ENCODE measurements around the gene AIFM2. TPM values are rescaled to one million over a fixed set of nuclear protein-coding genes. Genes with fewer than 3 reads are reported as not detected.
A peak's percentile ranks its signal among the peaks of the same experiment; 100 is the strongest.
"Not testable (repeated sequence)": the region's sequence is repeated elsewhere in the genome, so short reads cannot be mapped to it uniquely, and the experiment has no call there.

AIFM2 gene
- polyA plus RNA-seq, 1 donor: 3.5 TPM

- DNase-seq: no peak
These were observed 11.2 kb downstream of the AIFM2 start for GRCh38 chr10:70121281-70121949.

DNA sequence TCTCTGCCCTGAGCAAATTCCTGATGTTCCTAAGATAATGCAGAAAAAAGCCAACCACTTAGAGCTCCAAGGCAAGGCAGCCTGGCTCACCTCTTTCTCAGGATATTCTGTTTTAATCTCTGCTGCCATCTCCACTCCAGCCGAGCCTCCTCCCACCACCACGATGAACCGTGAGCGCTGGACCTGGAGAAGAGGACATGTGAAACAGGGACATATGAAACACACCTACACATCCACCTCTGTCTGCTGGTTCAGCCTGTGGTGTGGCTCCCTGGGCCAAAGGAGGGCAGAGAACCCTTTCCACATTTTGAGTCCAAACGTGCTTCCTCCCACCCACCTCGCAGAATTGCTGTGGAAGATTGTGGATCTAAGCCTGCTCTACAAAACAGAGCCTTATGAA is 12.2 kb downstream of the AIFM2 start:
- no peak for DNase-seq

DNA sequence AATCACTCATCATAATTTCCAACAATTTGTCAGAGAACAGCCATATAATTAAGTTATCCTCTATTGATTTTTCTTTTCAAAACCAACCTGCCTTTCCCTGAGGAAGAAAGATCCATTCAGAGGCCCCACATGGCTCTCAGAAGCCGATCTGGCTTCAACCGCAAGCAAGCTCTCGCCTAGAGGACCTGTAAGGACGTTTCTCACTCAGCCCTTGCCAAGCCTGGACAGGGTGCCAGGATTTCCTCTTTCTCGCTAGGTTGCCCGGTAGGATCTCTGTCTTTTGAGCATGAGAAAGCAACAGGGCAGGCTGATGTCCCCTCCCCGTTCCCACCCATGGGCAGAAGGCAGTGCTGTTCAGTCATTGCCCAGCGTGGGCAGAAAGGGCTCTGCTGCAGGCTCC is 13.0 kb downstream of the AIFM2 start:
- DNase-seq: no peak

GRCh38 chr10:70119197-70119596 is 13.4 kb downstream of the AIFM2 start:
- no peak for DNase-seq

DNA sequence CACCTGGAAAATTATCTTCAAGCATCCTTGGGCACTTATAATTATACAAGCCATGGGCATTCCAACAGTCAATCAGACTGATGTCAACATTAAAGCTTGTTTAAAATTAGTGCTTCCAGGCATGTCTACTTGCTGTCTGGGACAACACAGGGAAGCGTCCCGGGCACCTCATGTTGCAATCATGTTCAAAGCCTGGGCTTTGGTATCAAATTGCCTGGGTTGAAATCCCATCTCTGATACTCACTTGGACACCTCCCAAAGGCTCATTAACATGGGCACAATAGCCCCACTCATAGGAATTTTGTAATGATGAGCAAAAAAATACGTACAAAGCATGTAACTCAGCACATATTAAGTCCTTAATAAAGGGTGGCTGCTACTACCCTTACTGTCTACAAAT is 14.4 kb downstream of the AIFM2 start:
- DNase-seq: no peak

DNA sequence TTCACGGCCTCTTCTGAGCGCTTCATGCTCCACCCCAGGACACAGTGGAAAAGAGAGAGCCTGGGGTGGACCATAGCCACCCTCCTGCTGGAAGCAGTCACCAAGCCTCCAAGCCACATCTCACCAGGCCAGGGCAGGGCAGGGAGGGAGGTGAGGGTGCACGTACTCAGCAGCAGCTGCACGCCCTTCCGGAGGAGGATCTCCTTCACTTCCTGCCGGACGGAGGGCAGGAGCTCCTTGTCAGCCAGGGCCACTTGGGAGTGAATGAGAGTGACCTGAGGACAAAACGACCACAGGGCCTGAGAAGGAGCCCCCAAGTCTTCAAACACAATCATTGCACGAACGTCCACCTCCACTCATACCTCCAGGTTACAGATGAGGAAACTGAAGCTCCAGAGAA is 15.0 kb downstream of the AIFM2 start:
- no peak for DNase-seq

- DNase-seq: peak; percentile 15
These were observed 16.5 kb downstream of the AIFM2 start for GRCh38 chr10:70115948-70116682.

GRCh38 chr10:70114902-70115301 is 17.7 kb downstream of the AIFM2 start:
- DNase-seq: no peak

- DNase-seq: no peak
These were observed 20.6 kb downstream of the AIFM2 start for GRCh38 chr10:70112071-70112470.

DNA sequence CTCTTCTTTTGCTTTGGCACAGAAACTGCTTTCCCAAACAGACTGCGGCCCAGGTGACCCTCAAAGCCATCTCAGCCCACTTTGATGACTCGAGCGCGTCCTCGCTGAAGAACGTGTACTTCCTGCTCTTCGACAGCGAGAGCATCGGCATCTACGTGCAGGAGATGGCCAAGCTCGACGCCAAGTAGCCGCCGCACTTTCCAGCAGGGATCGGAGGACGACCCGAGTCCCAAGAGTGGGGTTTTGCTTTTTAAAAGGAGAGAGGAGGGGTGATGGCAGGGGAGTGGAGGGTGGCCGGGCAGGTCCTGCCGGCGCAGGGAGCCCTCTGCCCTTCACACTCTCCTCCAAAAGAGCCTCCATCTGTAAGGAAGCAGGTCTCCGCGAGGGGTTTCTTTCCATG is 21.1 kb downstream of the AIFM2 start:
- DNase-seq: no peak

DNA sequence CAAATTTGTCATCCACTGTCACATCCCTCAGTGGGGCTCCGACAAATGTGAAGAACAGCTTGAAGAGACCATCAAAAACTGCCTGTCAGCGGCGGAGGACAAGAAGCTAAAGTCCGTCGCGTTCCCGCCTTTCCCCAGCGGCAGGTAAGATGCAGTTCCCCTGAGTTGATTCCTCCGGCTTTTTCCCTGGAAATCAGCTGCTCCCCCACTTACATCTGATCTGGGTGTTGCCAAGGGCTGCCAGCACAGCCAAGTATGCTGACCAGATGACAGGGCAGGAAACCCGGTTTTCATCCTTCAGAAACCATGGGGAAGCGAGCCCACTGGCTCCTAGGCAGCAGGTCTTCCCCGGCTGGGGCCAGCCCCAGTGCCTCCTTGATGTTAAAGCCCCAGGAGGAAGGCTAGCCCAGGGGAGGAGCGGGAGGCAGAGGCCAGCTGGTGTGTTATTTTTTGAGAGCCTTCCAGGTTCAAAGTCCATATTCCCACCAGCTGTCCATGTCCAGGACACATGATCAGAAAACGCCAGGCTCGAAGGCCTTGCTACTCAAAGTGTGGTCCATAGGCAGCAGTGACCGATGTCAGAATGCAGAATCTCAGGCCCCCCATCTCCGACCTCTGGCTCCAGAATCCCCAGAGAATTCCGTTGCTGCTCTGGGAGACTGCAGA is 23.4 kb downstream of the AIFM2 start:
- DNase-seq: no peak

- DNase-seq: no peak
These were observed 25.4 kb downstream of the AIFM2 start for GRCh38 chr10:70106958-70107791.

GRCh38 chr10:70101668-70102067 is 31.0 kb downstream of the AIFM2 start:
- no peak for DNase-seq

DNA sequence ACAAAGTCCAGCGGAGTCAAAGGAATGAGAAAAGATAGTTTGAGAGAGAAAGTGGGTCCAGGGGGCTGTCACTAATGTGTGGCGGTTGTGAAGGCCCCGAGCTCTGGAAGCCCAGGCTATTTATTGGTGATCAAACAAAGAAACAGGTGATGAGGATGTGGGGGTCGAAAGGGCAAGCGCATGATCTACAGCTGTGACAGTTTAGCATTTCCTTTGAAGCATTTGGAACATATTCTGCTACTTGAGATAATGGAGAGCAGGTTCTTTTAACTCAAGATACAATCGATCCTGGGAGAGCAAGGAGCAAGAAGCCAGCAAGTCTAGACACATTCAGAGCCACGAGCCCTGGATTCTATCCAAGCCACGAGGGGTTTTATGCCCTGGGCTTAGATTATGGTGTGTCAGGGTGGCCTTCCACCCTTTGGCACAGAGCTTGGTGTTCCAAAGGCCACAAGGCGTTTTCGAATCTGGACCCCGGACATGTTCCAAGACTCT is 31.5 kb downstream of the AIFM2 start:
- DNase-seq: not testable (repeated sequence)

DNA sequence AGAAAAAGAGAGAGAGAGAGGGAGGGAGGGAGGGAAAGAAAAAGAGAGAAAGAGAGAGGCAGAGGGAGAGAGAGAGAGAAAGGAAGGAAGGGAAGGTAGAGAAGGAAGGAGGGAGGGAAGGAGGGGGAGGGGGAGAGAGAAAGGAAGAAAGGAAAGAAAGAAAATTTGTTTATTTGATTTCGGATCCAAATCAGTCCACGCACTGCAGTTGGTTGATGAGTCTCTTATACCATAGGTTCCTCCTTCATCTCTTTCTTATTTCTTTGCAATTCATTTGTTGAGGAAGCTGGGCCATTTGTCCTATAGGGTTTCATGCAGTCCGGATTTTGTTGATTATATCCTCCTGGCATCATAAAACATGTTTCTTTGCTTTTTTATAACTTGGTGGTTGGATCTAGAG is 34.4 kb downstream of the AIFM2 start:
- DNase-seq: no peak

- no peak for DNase-seq
These were observed 35.2 kb downstream of the AIFM2 start for GRCh38 chr10:70097459-70097858.

DNA sequence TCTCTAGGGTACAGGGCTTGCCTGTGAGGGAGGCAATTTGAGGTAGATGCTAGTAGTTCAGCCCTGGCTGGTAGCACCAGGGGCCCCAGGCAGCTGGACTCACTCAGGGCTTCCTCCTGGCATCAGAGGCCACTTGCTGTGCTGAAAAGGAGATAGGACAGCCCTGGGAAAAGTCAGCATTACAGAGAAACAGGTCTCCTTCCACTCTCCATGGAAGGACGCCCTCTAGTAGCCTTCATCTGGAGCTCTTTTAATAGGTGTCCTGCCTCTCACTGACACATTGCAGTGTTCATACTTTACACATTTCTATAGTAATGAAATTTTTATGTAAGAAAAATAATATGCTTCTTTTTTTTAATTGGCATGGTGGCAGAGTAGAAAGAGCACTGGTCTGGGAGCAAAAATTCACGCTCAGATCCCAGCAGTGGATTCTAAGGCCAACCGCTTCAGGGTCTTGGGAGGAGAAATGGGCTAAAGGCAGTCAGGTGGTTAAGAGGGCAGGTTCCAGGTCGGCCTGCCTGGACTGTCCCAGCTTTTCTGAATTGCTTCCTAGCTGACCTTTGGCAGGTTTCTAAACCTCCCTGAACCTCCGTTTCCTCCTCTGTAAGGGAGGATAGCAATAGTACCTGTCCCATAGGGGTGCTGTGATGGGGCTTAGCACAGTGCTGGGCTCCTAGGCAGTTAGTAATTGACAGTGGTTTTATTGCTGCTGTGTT is 35.8 kb downstream of the AIFM2 start:
- DNase-seq: no peak

GRCh38 chr10:70096016-70096704 is 36.5 kb downstream of the AIFM2 start:
- no peak for DNase-seq

- no peak for DNase-seq
These were observed 38.4 kb downstream of the AIFM2 start for GRCh38 chr10:70094250-70094649.

- DNase-seq: no peak
These were observed 39.2 kb downstream of the AIFM2 start for GRCh38 chr10:70093335-70093944.

- no peak for DNase-seq
These were observed 40.3 kb downstream of the AIFM2 start for GRCh38 chr10:70092389-70092718.

Measured in hindlimb muscle (tissue), 1 donor.